SK-N-SH treated with all-trans-retinoic acid at 6 μM for 48 hours (cell line): ENCODE measurements around the gene ASB18.

Experiments
- ATAC-seq: fragments of 200-7000 bp; cut with Tn5 transposase; 3 replicates; pipeline ENCODE4 v1.9.1; 2020; ENCODE audit warnings: mild to moderate bottlenecking, moderate library complexity
- ARNTL ChIP-seq: fragments of 450-650 bp; formaldehyde crosslinking; IDR thresholded peaks from 2 replicates; pipeline ENCODE4 v1.5.0; 2020; ENCODE audit warnings: low read depth, mild to moderate bottlenecking, moderate library complexity, borderline replicate concordance
- CSDC2 ChIP-seq: fragments of 250-450 bp; sonication (Bioruptor Pico); IDR thresholded peaks from 2 replicates; pipeline ENCODE4 v1.5.0; 2020; ENCODE audit warnings: mild to moderate bottlenecking, moderate library complexity
- ESRRG ChIP-seq: fragments of 250-450 bp; sonication (Bioruptor Pico); IDR thresholded peaks from 2 replicates; pipeline ENCODE4 v1.6.1; 2021; ENCODE audit warnings: mild to moderate bottlenecking
- GLIS3 ChIP-seq: fragments of 250-450 bp; sonication (Bioruptor Pico); IDR thresholded peaks from 2 replicates; pipeline ENCODE4 v1.5.0; 2020; ENCODE audit warnings: mild to moderate bottlenecking, moderate library complexity
- ISL1 ChIP-seq: fragments of 250-450 bp; sonication (Bioruptor Pico); IDR thresholded peaks from 2 replicates; pipeline ENCODE4 v2.1.2; 2022; ENCODE audit warnings: mild to moderate bottlenecking, moderate library complexity
- PATZ1 ChIP-seq: fragments of 250-450 bp; sonication (Bioruptor Pico); IDR thresholded peaks from 2 replicates; pipeline ENCODE4 v1.8.0; 2020; ENCODE audit warnings: mild to moderate bottlenecking, moderate library complexity, borderline replicate concordance
- PPARA ChIP-seq: fragments of 250-450 bp; sonication (Bioruptor Pico); IDR thresholded peaks from 2 replicates; pipeline ENCODE4 v1.5.0; 2020; ENCODE audit warnings: mild to moderate bottlenecking, borderline replicate concordance
- RARB ChIP-seq: fragments of 250-450 bp; sonication (Bioruptor Pico); IDR thresholded peaks from 2 replicates; pipeline ENCODE4 v1.8.0; 2021; ENCODE audit warnings: mild to moderate bottlenecking, moderate library complexity
- SNAI2 ChIP-seq: fragments of 250-450 bp; sonication (Bioruptor Pico); IDR thresholded peaks from 2 replicates; pipeline ENCODE4 v1.5.0; 2020; ENCODE audit warnings: mild to moderate bottlenecking, moderate library complexity
- TOX ChIP-seq: fragments of 250-450 bp; sonication (Bioruptor Pico); IDR thresholded peaks from 2 replicates; pipeline ENCODE4 v1.8.0; 2021; ENCODE audit warnings: mild to moderate bottlenecking, moderate library complexity, borderline replicate concordance
- ZC3H10 ChIP-seq: fragments of 250-450 bp; sonication (Bioruptor Pico); IDR thresholded peaks from 2 replicates; pipeline ENCODE4 v1.5.1; 2021; ENCODE audit warnings: mild to moderate bottlenecking, moderate library complexity
- ZFP30 ChIP-seq: fragments of 450-650 bp; formaldehyde crosslinking; IDR thresholded peaks from 2 replicates; pipeline ENCODE4 v1.5.0; 2022; ENCODE audit warnings: mild to moderate bottlenecking, moderate library complexity
- ZNF70 ChIP-seq: fragments of 450-650 bp; formaldehyde crosslinking; IDR thresholded peaks from 2 replicates; pipeline ENCODE4 v1.5.0; 2020; ENCODE audit warnings: mild to moderate bottlenecking, moderate library complexity
- ZNF8 ChIP-seq: fragments of 450-650 bp; formaldehyde crosslinking; IDR thresholded peaks from 2 replicates; pipeline ENCODE4 v1.5.0; 2020; ENCODE audit warnings: mild to moderate bottlenecking, moderate library complexity
- TF ChIP-seq, protein P1 (sequence below): fragments of 250-450 bp; sonication (Bioruptor Pico); IDR thresholded peaks from 2 replicates; pipeline ENCODE4 v1.8.0; 2021; ENCODE audit warnings: low read depth, mild to moderate bottlenecking, moderate library complexity, borderline replicate concordance
- TF ChIP-seq, protein P2 (sequence below): fragments of 250-450 bp; sonication (Bioruptor Pico); IDR thresholded peaks from 2 replicates; pipeline ENCODE4 v1.5.0; 2020; ENCODE audit warnings: mild to moderate bottlenecking, moderate library complexity
- TF ChIP-seq, protein P3 (sequence below): fragments of 250-450 bp; sonication (Bioruptor Pico); IDR thresholded peaks from 2 replicates; pipeline ENCODE4 v1.5.1; 2020; ENCODE audit warnings: low read depth, mild to moderate bottlenecking, moderate library complexity
- TF ChIP-seq, protein P4 (sequence below): fragments of 250-450 bp; sonication (Bioruptor Pico); IDR thresholded peaks from 2 replicates; pipeline ENCODE4 v1.5.1; 2021; ENCODE audit warnings: mild to moderate bottlenecking, moderate library complexity

ASB18 gene

GRCh38 chr2:236176417-236176816 is 87.8 kb downstream of the ASB18 start:
- TF ChIP-seq PATZ1 (CRISPR knock-in tag) (no peak), SNAI2 (CRISPR knock-in tag) (no peak), GLIS3 (no peak), ZFP30 (no peak), ESRRG (no peak), ZNF8 (CRISPR knock-in tag) (no peak), PPARA (CRISPR knock-in tag) (no peak), ISL1 (no peak)
- TF ChIP-seq, protein P1, sequence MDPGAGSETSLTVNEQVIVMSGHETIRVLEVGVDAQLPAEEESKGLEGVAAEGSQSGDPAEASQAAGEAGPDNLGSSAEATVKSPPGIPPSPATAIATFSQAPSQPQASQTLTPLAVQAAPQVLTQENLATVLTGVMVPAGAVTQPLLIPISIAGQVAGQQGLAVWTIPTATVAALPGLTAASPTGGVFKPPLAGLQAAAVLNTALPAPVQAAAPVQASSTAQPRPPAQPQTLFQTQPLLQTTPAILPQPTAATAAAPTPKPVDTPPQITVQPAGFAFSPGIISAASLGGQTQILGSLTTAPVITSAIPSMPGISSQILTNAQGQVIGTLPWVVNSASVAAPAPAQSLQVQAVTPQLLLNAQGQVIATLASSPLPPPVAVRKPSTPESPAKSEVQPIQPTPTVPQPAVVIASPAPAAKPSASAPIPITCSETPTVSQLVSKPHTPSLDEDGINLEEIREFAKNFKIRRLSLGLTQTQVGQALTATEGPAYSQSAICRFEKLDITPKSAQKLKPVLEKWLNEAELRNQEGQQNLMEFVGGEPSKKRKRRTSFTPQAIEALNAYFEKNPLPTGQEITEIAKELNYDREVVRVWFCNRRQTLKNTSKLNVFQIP (CRISPR knock-in tag): no peak
- TF ChIP-seq, protein P2, sequence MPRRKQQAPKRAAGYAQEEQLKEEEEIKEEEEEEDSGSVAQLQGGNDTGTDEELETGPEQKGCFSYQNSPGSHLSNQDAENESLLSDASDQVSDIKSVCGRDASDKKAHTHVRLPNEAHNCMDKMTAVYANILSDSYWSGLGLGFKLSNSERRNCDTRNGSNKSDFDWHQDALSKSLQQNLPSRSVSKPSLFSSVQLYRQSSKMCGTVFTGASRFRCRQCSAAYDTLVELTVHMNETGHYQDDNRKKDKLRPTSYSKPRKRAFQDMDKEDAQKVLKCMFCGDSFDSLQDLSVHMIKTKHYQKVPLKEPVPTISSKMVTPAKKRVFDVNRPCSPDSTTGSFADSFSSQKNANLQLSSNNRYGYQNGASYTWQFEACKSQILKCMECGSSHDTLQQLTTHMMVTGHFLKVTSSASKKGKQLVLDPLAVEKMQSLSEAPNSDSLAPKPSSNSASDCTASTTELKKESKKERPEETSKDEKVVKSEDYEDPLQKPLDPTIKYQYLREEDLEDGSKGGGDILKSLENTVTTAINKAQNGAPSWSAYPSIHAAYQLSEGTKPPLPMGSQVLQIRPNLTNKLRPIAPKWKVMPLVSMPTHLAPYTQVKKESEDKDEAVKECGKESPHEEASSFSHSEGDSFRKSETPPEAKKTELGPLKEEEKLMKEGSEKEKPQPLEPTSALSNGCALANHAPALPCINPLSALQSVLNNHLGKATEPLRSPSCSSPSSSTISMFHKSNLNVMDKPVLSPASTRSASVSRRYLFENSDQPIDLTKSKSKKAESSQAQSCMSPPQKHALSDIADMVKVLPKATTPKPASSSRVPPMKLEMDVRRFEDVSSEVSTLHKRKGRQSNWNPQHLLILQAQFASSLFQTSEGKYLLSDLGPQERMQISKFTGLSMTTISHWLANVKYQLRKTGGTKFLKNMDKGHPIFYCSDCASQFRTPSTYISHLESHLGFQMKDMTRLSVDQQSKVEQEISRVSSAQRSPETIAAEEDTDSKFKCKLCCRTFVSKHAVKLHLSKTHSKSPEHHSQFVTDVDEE: no peak
- TF ChIP-seq, all 23 proteins: peak for 0
- peak; percentile 23; the same call in 1 of the 3 replicates for ATAC-seq

- no peak for ATAC-seq
Measured at GRCh38 chr2:236175548-236176150, 88.6 kb downstream of the ASB18 start.

GRCh38 chr2:236173729-236174607 is 90.2 kb downstream of the ASB18 start:
- no peak for ATAC-seq
- TF ChIP-seq ARNTL (CRISPR knock-in tag): no peak
- no peak for TF ChIP-seq ZNF70 (CRISPR knock-in tag)
- no peak for TF ChIP-seq ESRRG
- TF ChIP-seq TOX (CRISPR knock-in tag): no peak
- TF ChIP-seq ZC3H10 (CRISPR knock-in tag): no peak
- TF ChIP-seq, all 23 proteins: peak for 0

More at GRCh38 chr2:236175548-236176150, 88.6 kb downstream of the ASB18 start:
- TF ChIP-seq ZNF70 (CRISPR knock-in tag): no peak

- ATAC-seq: no peak
Measured at GRCh38 chr2:236173036-236173728, 91.0 kb downstream of the ASB18 start.

More at GRCh38 chr2:236173036-236173728, 91.0 kb downstream of the ASB18 start:
- TF ChIP-seq, protein P3, sequence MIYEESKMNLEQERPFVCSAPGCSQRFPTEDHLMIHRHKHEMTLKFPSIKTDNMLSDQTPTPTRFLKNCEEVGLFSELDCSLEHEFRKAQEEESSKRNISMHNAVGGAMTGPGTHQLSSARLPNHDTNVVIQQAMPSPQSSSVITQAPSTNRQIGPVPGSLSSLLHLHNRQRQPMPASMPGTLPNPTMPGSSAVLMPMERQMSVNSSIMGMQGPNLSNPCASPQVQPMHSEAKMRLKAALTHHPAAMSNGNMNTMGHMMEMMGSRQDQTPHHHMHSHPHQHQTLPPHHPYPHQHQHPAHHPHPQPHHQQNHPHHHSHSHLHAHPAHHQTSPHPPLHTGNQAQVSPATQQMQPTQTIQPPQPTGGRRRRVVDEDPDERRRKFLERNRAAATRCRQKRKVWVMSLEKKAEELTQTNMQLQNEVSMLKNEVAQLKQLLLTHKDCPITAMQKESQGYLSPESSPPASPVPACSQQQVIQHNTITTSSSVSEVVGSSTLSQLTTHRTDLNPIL: no peak
- TF ChIP-seq, protein P4, sequence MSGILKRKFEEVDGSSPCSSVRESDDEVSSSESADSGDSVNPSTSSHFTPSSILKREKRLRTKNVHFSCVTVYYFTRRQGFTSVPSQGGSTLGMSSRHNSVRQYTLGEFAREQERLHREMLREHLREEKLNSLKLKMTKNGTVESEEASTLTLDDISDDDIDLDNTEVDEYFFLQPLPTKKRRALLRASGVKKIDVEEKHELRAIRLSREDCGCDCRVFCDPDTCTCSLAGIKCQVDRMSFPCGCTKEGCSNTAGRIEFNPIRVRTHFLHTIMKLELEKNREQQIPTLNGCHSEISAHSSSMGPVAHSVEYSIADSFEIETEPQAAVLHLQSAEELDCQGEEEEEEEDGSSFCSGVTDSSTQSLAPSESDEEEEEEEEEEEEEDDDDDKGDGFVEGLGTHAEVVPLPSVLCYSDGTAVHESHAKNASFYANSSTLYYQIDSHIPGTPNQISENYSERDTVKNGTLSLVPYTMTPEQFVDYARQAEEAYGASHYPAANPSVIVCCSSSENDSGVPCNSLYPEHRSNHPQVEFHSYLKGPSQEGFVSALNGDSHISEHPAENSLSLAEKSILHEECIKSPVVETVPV (CRISPR knock-in tag): no peak
- TF ChIP-seq PPARA (CRISPR knock-in tag) (no peak), ZC3H10 (CRISPR knock-in tag) (no peak), SNAI2 (CRISPR knock-in tag) (no peak), PATZ1 (CRISPR knock-in tag) (no peak), CSDC2 (CRISPR knock-in tag) (no peak), RARB (CRISPR knock-in tag) (no peak)
- TF ChIP-seq, protein P2: no peak
